Kidney epithelial cell (primary cell): ENCODE results near the gene DCC. TPM values are rescaled to one million over a fixed set of nuclear protein-coding genes. Genes with fewer than 3 reads are reported as not detected.

Source experiments
- DNase-seq: peaks from one replicate; pipeline ENCODE4 v3.0.0-alpha.2; 2010; ENCODE audit warnings: low read depth
- H3K27me3 ChIP-seq: 2 replicates; pipeline ENCODE4 v1.6.0; 2011; ENCODE audit warnings: low read length; ENCODE audit not compliant: control insufficient read depth, insufficient read depth
- H3K36me3 ChIP-seq: 2 replicates; pipeline ENCODE4 v1.5.1; 2011; ENCODE audit warnings: low read length; ENCODE audit not compliant: control insufficient read depth, insufficient read depth
- H3K4me3 ChIP-seq: 2 replicates; pipeline ENCODE4 v1.5.1; 2011; ENCODE audit warnings: low read depth, mild to moderate bottlenecking, control low read depth, low read length
- CTCF ChIP-seq: IDR thresholded peaks from 2 replicates; pipeline ENCODE4 v1.5.1; 2011; ENCODE audit warnings: mild to moderate bottlenecking, moderate library complexity, low read length, control low read depth, inconsistent platforms; ENCODE audit not compliant: insufficient read depth, poor library complexity, severe bottlenecking
- total RNA-seq: library from RNA; depleted of rRNA; stranded (reverse); fragments of >200 nt; gene quantifications from 2 replicates; pipeline ENCODE4 v1.2.3, GENCODE V29; 2015

Gene DCC
- total RNA-seq, 1 donor from 2014 or later, result 0.04 TPM

- no peak for TF ChIP-seq CTCF
- Histone ChIP-seq H3K27me3 (no peaks in the 10 kb centered on the region), H3K4me3 (no peak overlapping the region), H3K36me3 (no peaks in the 10 kb centered on the region)
- DNase-seq, result no peak
These were observed 1191.2 kb downstream of the DCC start for GRCh38 chr18:53531187-53531586.

GRCh38 chr18:53531896-53532295 lies 1191.9 kb downstream of the DCC start:
- TF ChIP-seq CTCF, result no peak
- H3K36me3 ChIP-seq, result no peaks in the 10 kb centered on the region
- no peaks in the 10 kb centered on the region for H3K27me3 ChIP-seq
- no peak for DNase-seq
- H3K4me3 ChIP-seq, result no peak overlapping the region

GRCh38 chr18:53534203-53534602 lies 1194.2 kb downstream of the DCC start:
- Histone ChIP-seq H3K36me3 (no peaks in the 10 kb centered on the region), H3K4me3 (no peak overlapping the region), H3K27me3 (no peaks in the 10 kb centered on the region)
- no peak for TF ChIP-seq CTCF
- no peak for DNase-seq

- no peaks in the 10 kb centered on the region for H3K36me3 ChIP-seq
- H3K4me3 ChIP-seq, result no peak overlapping the region
- DNase-seq, result no peak
- no peaks in the 10 kb centered on the region for H3K27me3 ChIP-seq
- TF ChIP-seq CTCF, result no peak
These were observed 1194.7 kb downstream of the DCC start for GRCh38 chr18:53534695-53535094.

GRCh38 chr18:53536908-53537307 lies 1196.9 kb downstream of the DCC start:
- Histone ChIP-seq H3K27me3 (no peaks in the 10 kb centered on the region), H3K4me3 (no peak overlapping the region), H3K36me3 (no peaks in the 10 kb centered on the region)
- DNase-seq, result no peak
- TF ChIP-seq CTCF, result no peak

GRCh38 chr18:53541924-53542323 lies 1201.9 kb downstream of the DCC start:
- DNase-seq, result no peak
- TF ChIP-seq CTCF, result no peak
- no peak overlapping the region for H3K4me3 ChIP-seq

More at GRCh38 chr18:53541924-53542323, 1201.9 kb downstream of the DCC start:
- H3K27me3 ChIP-seq, result no peaks in the 10 kb centered on the region
- H3K36me3 ChIP-seq, result no peaks in the 10 kb centered on the region
